MM.1S (cell line): ENCODE results near the gene DMWD.

Experiments
- DNase-seq: peaks from one replicate; pipeline ENCODE4 v3.0.0-alpha.2; 2015
- H2AFZ ChIP-seq: fragments of 300-600 bp; sonication (generic); 2 replicates; pipeline ENCODE4 v1.6.0; 2016; ENCODE audit warnings: antibody characterized with exemption, low read length
- H3F3A ChIP-seq: fragments of 300-600 bp; sonication (generic); 2 replicates; pipeline ENCODE4 v1.6.1; 2016; ENCODE audit warnings: mild to moderate bottlenecking, antibody characterized with exemption, low read length, moderate library complexity, mixed read lengths; ENCODE audit not compliant: insufficient read depth
- H3K27ac ChIP-seq: fragments of 300-600 bp; sonication (generic); 2 replicates; pipeline ENCODE4 v1.5.1; 2016; ENCODE audit warnings: mild to moderate bottlenecking, low read length
- H3K27me3 ChIP-seq: fragments of 300-600 bp; sonication (generic); replicated peaks from 2 replicates; pipeline ENCODE4 v1.6.0; 2016; ENCODE audit warnings: low read length; ENCODE audit not compliant: insufficient read depth
- H3K36me3 ChIP-seq: fragments of 300-600 bp; sonication (generic); replicated peaks from 2 replicates; pipeline ENCODE4 v1.6.1; 2016; ENCODE audit warnings: mild to moderate bottlenecking, low read length, mixed read lengths; ENCODE audit not compliant: insufficient read depth
- H3K4me1 ChIP-seq: fragments of 300-600 bp; sonication (generic); 2 replicates; pipeline ENCODE4 v1.6.1; 2016; ENCODE audit warnings: low read length, mixed read lengths
- H3K4me2 ChIP-seq: fragments of 300-600 bp; sonication (generic); 2 replicates; pipeline ENCODE4 v1.6.0; 2016; ENCODE audit warnings: low read depth, low read length
- H3K4me3 ChIP-seq: fragments of 300-600 bp; sonication (generic); 2 replicates; pipeline ENCODE4 v1.5.1; 2016; ENCODE audit warnings: low read length, mixed read lengths
- H3K79me2 ChIP-seq: fragments of 300-600 bp; sonication (generic); 2 replicates; pipeline ENCODE4 v1.6.1; 2016; ENCODE audit warnings: mixed run types, low read length, mixed read lengths
- H3K9ac ChIP-seq: fragments of 300-600 bp; sonication (generic); 2 replicates; pipeline ENCODE4 v1.6.1; 2016; ENCODE audit warnings: low read length, mixed read lengths
- H3K9me2 ChIP-seq: fragments of 300-600 bp; sonication (generic); replicated peaks from 2 replicates; pipeline ENCODE4 v1.6.1; 2016; ENCODE audit warnings: mild to moderate bottlenecking, low read length, mixed read lengths; ENCODE audit not compliant: insufficient read depth
- H3K9me3 ChIP-seq: fragments of 300-600 bp; sonication (generic); replicated peaks from 2 replicates; pipeline ENCODE4 v1.6.1; 2016; ENCODE audit warnings: mild to moderate bottlenecking, low read length, mixed read lengths; ENCODE audit not compliant: insufficient read depth
- H4K20me1 ChIP-seq: fragments of 300-600 bp; sonication (generic); 2 replicates; pipeline ENCODE4 v1.6.1; 2016; ENCODE audit warnings: mild to moderate bottlenecking, low read length, moderate library complexity, mixed read lengths; ENCODE audit not compliant: insufficient read depth
- EZH2 ChIP-seq: fragments of 300-600 bp; sonication (generic); optimal IDR thresholded peaks from 2 replicates; pipeline ENCODE3; 2017; ENCODE audit warnings: low read depth, mild to moderate bottlenecking, antibody characterized with exemption, low read length, mixed read lengths
- EZH2phosphoT487 ChIP-seq: fragments of 300-600 bp; sonication (generic); IDR thresholded peaks from 2 replicates; pipeline ENCODE4 v1.6.1; 2018; ENCODE audit warnings: antibody characterized with exemption, low read length
- TF ChIP-seq, protein P1 (sequence below): fragments of 300-600 bp; sonication (generic); IDR thresholded peaks from 2 replicates; pipeline ENCODE4 v1.5.1; 2016; ENCODE audit warnings: antibody characterized with exemption, low read length, mixed read lengths

Gene DMWD

DNA sequence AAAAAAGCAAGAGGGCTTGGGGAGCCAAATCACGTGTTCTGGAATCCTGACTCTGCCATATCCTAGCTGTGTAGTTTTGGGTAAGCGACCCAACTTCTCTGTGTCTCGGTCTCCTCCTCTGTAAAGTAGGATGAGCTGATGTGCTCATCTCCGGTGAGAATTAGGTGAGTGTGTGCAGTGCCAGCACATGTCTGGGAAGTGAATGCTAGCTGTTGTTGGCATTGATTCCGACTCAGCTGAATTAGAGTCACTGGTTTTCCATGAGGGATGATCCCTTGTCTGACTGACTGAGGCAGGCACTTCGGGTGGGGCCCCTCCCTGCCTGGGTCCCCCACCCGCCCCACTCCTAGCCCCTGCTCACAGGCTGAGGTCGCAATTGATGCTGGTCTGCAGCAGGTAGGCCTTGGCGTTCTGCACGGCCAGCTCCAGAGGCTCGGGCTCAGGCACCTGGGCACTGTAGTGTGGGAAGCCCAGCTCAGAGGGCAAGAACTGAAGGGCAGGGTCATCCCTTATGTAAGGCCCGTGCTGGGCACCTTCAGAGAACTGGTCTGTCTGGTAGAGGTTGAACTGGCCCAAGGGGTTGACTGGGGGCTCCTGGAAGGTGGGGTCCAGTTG, 21.6 kb upstream of the DMWD start:
- H3F3A ChIP-seq = peaks cover 15% of the 10 kb centered on the region
- no peaks in the 10 kb centered on the region for H3K9me3 ChIP-seq
- no peaks in the 10 kb centered on the region for H3K79me2 ChIP-seq
- H2AFZ ChIP-seq = no peak overlapping the region
- no peak overlapping the region for H3K4me2 ChIP-seq
- H4K20me1 ChIP-seq = no peaks in the 10 kb centered on the region
- H3K9ac ChIP-seq = no peak overlapping the region
- H3K27ac ChIP-seq = no peak overlapping the region
- no peaks in the 10 kb centered on the region for H3K36me3 ChIP-seq
- no peak overlapping the region for H3K4me3 ChIP-seq
- no peaks in the 10 kb centered on the region for H3K9me2 ChIP-seq
- peaks cover 17% of the 10 kb centered on the region for H3K4me1 ChIP-seq
- TF ChIP-seq EZH2 (no peak), EZH2phosphoT487 (no peak)
- TF ChIP-seq, protein P1, sequence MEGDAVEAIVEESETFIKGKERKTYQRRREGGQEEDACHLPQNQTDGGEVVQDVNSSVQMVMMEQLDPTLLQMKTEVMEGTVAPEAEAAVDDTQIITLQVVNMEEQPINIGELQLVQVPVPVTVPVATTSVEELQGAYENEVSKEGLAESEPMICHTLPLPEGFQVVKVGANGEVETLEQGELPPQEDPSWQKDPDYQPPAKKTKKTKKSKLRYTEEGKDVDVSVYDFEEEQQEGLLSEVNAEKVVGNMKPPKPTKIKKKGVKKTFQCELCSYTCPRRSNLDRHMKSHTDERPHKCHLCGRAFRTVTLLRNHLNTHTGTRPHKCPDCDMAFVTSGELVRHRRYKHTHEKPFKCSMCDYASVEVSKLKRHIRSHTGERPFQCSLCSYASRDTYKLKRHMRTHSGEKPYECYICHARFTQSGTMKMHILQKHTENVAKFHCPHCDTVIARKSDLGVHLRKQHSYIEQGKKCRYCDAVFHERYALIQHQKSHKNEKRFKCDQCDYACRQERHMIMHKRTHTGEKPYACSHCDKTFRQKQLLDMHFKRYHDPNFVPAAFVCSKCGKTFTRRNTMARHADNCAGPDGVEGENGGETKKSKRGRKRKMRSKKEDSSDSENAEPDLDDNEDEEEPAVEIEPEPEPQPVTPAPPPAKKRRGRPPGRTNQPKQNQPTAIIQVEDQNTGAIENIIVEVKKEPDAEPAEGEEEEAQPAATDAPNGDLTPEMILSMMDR = no peak
- no peaks in the 10 kb centered on the region for H3K27me3 ChIP-seq
- DNase-seq = no peak

DNA sequence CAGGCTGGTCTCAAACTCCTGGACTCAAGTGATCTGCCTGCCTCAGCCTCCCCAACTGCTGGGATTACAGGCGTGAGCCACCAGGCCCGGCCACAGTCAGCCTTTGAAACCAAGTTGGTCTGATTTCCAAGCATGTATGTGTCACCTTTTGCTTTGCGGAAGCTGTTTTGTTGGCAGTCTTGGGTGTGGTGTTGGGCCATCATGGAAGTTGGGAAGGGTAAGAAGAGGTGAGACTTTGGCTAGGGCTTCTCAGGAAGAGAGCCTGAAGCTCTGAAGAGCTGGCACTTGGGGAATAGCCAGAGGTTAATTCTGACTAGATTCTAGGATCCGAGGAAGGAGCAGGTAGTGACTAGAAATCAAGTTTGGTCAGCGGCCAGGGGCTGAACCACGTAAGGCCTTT, 19.7 kb upstream of the DMWD start:
- H3K27ac ChIP-seq = no peak overlapping the region
- DNase-seq = no peak

DNA sequence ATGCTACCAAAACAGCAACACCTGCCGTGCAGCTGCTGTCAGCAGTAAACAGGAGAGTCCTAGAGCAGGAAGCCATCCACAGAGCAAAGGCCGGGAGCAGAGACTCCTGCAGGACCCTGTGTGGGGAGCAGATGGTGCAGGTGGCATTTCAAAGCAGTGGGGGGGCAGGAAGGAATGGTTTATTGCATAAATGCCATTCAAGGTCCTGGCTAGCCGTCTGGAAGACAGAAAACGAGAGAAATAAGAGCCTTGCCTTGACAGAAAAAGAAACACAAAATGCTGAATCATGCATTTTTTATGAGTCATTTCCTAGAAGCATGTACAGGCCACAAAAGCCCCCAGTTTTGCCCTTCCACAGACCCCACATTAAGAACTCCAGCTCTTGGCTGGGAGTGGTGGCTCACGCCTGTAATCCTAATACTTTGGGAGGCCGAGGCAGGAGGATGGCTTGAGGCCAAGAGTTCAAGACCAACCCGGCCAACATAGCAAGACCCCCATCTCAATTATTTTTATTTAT, 17.1 kb upstream of the DMWD start:
- H3K4me2 ChIP-seq = peak overlapping the region; percentile 61
- no peaks in the 10 kb centered on the region for H3K9me2 ChIP-seq
- DNase-seq = peak; percentile 82
- peak overlapping the region; percentile 38 for H3K9ac ChIP-seq
- no peaks in the 10 kb centered on the region for H3K27me3 ChIP-seq
- H3K9me3 ChIP-seq = no peaks in the 10 kb centered on the region
- H4K20me1 ChIP-seq = no peaks in the 10 kb centered on the region
- H3K27ac ChIP-seq = peak overlapping the region; percentile 79
- H3F3A ChIP-seq = peaks cover 7% of the 10 kb centered on the region
- peak overlapping the region; percentile 87 for H2AFZ ChIP-seq
- H3K36me3 ChIP-seq = no peaks in the 10 kb centered on the region
- H3K4me3 ChIP-seq = peak overlapping the region; percentile 15; the same call in 1 of the 2 replicates
- H3K79me2 ChIP-seq = no peaks in the 10 kb centered on the region
- peaks cover 12% of the 10 kb centered on the region for H3K4me1 ChIP-seq
- TF ChIP-seq, protein P1 = no peak
- TF ChIP-seq EZH2 (no peak), EZH2phosphoT487 (no peak)

More for the DNA sequence above, 19.7 kb upstream of the DMWD start:
- Histone ChIP-seq H3K4me2 (no peak overlapping the region), H3K9me3 (no peaks in the 10 kb centered on the region), H4K20me1 (no peaks in the 10 kb centered on the region), H2AFZ (no peak overlapping the region), H3K9me2 (no peaks in the 10 kb centered on the region), H3K4me1 (peaks cover 12% of the 10 kb centered on the region), H3K9ac (no peak overlapping the region), H3K27me3 (no peaks in the 10 kb centered on the region), H3K79me2 (no peaks in the 10 kb centered on the region), H3F3A (peaks cover 7% of the 10 kb centered on the region), H3K36me3 (no peaks in the 10 kb centered on the region), H3K4me3 (no peak overlapping the region)
- TF ChIP-seq, protein P1 = no peak
